Inflammatory macrophage treated with lipopolysaccharide for 4 hours (primary cell): ENCODE measurements around the gene PRC1.

Experiments
- DNase-seq: peaks from one replicate; pipeline ENCODE4 v3.0.0-alpha.2; 2020

The PRC1 gene

GRCh38 chr15:90988296-90988695, 6.0 kb downstream of the PRC1 start:
- DNase-seq = no peak

GRCh38 chr15:90987561-90988141, 6.7 kb downstream of the PRC1 start:
- no peak for DNase-seq

GRCh38 chr15:90986790-90987507, 7.4 kb downstream of the PRC1 start:
- DNase-seq = no peak

GRCh38 chr15:90982135-90982534, 12.2 kb downstream of the PRC1 start:
- DNase-seq = peak; percentile 82

- peak; percentile 16 for DNase-seq
Observed at GRCh38 chr15:90981681-90982080, 12.7 kb downstream of the PRC1 start.

- no peak for DNase-seq
Observed at GRCh38 chr15:90979582-90979981, 14.8 kb downstream of the PRC1 start.

- DNase-seq = no peak
Observed at GRCh38 chr15:90974216-90974615, 20.1 kb downstream of the PRC1 start.

- DNase-seq = no peak
Observed at GRCh38 chr15:90972133-90972532, 22.2 kb downstream of the PRC1 start.

GRCh38 chr15:90970274-90970673, 24.1 kb downstream of the PRC1 start:
- DNase-seq = no peak

GRCh38 chr15:90968434-90968833, 25.9 kb downstream of the PRC1 start:
- DNase-seq = no peak

- DNase-seq = no peak
Observed at GRCh38 chr15:90967206-90967605, 27.1 kb downstream of the PRC1 start.

GRCh38 chr15:90966262-90966661, 28.1 kb downstream of the PRC1 start:
- no peak for DNase-seq

GRCh38 chr15:90962021-90962420, 32.3 kb downstream of the PRC1 start:
- no peak for DNase-seq

GRCh38 chr15:90960298-90961091, 33.8 kb downstream of the PRC1 start:
- no peak for DNase-seq

- no peak for DNase-seq
Observed at GRCh38 chr15:90959894-90960293, 34.4 kb downstream of the PRC1 start.

GRCh38 chr15:90959028-90959595, 35.2 kb downstream of the PRC1 start:
- DNase-seq = no peak

- DNase-seq = no peak
Observed at GRCh38 chr15:90957791-90958190, 36.5 kb downstream of the PRC1 start.

- no peak for DNase-seq
Observed at GRCh38 chr15:90957031-90957790, 37.1 kb downstream of the PRC1 start.

GRCh38 chr15:90956274-90957030, 37.9 kb downstream of the PRC1 start:
- peak; percentile 54 for DNase-seq

GRCh38 chr15:90955624-90956273, 38.6 kb downstream of the PRC1 start:
- no peak for DNase-seq
